Endothelial cell of umbilical vein (primary cell): Measurements from ENCODE around the gene LTBP1.

Source experiments
- CTCF ChIP-seq, 2 donors: IDR thresholded peaks; 1 replicate in 1 of 2; 2 replicates in 1 of 2; pipeline ENCODE4 v1.5.1; 2011; ENCODE audit warnings: low read length in 2 of 2, mild to moderate bottlenecking in 2 of 2, moderate library complexity in 2 of 2, control low read depth in 1 of 2, inconsistent platforms in 1 of 2, low read depth in 1 of 2; ENCODE audit not compliant: insufficient read depth in 1 of 2; ENCODE audit errors: extremely low read depth in 1 of 2
- EZH2 ChIP-seq: IDR thresholded peaks from 2 replicates; pipeline ENCODE4 v1.6.1; 2012; ENCODE audit warnings: borderline replicate concordance, low read depth, mild to moderate bottlenecking, moderate library complexity, low read length, inconsistent platforms; ENCODE audit not compliant: severe bottlenecking
- FOS ChIP-seq: IDR thresholded peaks from 2 replicates; pipeline ENCODE4 v1.6.1; 2011; ENCODE audit warnings: mild to moderate bottlenecking, low read length, moderate library complexity, borderline replicate concordance; ENCODE audit not compliant: insufficient read depth
- GATA2 ChIP-seq: IDR thresholded peaks from 2 replicates; pipeline ENCODE4 v1.7.0; 2011; ENCODE audit warnings: low read depth, mild to moderate bottlenecking, moderate library complexity, mixed read lengths, low read length; ENCODE audit not compliant: insufficient read length, insufficient read depth
- JUN ChIP-seq: IDR thresholded peaks from 2 replicates; pipeline ENCODE4 v1.6.1; 2011; ENCODE audit warnings: borderline replicate concordance, low read depth; ENCODE audit not compliant: insufficient read length, insufficient read depth
- MAX ChIP-seq: IDR thresholded peaks from 2 replicates; pipeline ENCODE4 v1.6.1; 2011; ENCODE audit not compliant: insufficient read depth, insufficient read length
- MYC ChIP-seq: IDR thresholded peaks from one replicate; pipeline ENCODE4 v1.6.1; 2011; ENCODE audit warnings: mild to moderate bottlenecking, low read depth, low read length
- POLR2A ChIP-seq: IDR thresholded peaks from 2 replicates; pipeline ENCODE4 v1.6.1; 2012; ENCODE audit warnings: low read depth, mild to moderate bottlenecking, control low read depth, low read length
- POLR2AphosphoS5 ChIP-seq: IDR thresholded peaks from 2 replicates; pipeline ENCODE4 v1.6.1; 2012; ENCODE audit warnings: low read depth, mild to moderate bottlenecking, control low read depth, low read length, moderate library complexity; ENCODE audit not compliant: insufficient read depth

GRCh38 chr2:33273479-33273878 is 326.7 kb downstream of the LTBP1 start:
- no peak for TF ChIP-seq CTCF (IDR thresholded peaks at IDR 0.05; ENCODE audit: extremely low read depth in 1 of 2, insufficient read depth in 1 of 2, low read depth in 1 of 2, low read length in 2 of 2)
- no peak for TF ChIP-seq FOS
- no peak for TF ChIP-seq POLR2A
- no peak for TF ChIP-seq POLR2AphosphoS5
- TF ChIP-seq JUN, result no peak
- TF ChIP-seq EZH2, result no peak
- TF ChIP-seq MYC, result no peak
- no peak for TF ChIP-seq MAX
- TF ChIP-seq GATA2, result no peak
